GM19351 (cell line): ENCODE results near the gene GPRIN2.
"Not testable (repeated sequence)": the region's sequence is repeated elsewhere in the genome, so short reads cannot be mapped to it uniquely, and the experiment has no call there.

ENCODE experiments used
- ATAC-seq: cut with Tn5 transposase; IDR thresholded peaks from one replicate; pipeline ENCODE4 v1.9.1; 2021; ENCODE audit warnings: mild to moderate bottlenecking, moderate library complexity; ENCODE audit not compliant: unreplicated experiment

The GPRIN2 gene

DNA sequence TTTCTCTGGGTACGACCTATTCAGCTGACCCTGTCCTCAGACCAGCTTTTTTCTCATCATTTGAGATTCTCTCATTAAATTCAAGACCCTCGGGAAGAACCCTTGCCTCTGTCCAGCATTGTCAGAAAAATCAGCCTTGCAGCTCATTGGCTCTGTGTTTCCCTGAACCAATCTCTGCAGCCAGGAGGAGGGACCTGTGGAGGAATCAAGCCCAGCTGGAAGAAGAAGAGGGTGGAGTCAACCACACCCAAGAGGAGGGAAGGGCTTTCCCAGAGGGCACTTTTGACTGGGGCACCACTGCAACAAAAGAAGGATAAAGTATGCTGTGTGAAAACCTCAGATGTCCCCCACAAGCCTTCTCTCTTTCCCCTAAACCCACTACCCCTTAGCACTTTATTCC, 14.2 kb upstream of the GPRIN2 start:
- not testable (repeated sequence) for ATAC-seq

DNA sequence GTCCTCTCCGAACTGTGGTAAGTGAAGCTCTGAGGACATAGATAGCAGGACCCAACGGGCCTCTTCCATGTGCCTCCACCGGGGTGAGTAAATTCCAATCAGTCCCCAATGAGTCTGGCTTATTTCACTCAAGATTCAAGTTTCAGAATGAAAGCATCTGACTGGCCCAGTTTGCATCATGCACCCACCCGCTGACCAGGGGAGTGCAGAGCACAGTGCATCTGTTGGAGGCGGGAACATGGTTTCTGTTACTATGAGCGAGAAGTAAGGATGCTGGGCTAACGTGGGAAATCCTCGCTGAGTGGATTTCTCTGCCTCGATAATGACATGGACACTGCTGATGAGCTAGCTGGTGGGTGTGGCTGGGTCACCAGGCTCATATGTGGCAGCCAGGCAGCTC, 10.7 kb upstream of the GPRIN2 start:
- not testable (repeated sequence) for ATAC-seq

DNA sequence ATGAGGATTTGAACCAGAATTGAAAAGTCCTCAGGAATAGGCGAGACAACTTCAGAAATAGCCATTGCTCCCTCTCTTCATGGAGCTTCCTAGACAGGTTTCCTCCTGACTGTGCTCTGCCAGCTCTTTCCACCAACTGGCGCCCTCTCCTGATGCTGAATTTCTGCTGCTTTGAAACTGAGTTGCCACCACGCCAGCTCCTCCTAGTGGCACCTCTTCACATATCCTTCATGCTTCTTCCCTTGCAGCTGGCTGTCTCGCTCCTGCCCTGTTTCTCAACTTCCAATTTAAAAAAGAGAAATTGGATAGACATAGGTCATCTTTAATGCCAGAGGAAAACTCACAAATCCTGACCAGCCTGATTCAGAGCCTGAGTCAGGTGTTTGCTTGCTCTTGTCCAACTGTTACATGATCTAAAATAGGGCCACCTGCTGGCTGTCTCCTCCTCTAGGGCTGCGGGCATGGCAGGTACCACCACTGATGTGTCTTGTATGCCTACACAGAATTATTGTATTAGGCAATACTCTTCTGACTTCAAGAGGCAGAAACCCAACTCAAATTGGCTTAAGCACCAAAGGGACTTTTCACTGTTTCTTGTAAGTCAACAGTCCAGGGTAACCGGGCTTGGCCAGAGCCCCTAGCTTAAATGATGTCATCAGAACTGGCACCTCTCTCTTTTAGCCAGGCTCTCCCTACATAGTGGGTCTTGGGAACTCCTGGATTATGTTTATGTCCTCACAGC, 9.3 kb upstream of the GPRIN2 start:
- ATAC-seq, result peak; percentile 79

DNA sequence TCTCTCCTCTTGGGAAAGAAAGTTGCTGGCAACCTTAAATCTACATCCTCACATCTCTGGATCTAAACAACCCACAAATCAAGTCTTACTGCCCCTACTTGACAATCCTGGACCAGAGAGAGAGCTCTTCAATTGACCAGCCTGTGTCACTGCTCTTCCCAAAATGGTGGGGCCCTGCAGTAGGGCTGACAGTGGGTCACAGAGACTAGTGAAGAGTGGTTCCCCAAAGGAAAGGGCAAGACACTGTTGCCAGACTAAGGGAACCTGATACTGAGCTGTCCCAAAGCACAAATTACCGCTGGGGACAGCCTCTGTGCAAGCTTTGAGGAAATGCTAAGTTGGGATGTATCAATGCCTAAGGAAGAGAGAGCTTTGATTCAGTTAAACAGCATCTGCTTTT, 4.5 kb upstream of the GPRIN2 start:
- ATAC-seq, result no peak

DNA sequence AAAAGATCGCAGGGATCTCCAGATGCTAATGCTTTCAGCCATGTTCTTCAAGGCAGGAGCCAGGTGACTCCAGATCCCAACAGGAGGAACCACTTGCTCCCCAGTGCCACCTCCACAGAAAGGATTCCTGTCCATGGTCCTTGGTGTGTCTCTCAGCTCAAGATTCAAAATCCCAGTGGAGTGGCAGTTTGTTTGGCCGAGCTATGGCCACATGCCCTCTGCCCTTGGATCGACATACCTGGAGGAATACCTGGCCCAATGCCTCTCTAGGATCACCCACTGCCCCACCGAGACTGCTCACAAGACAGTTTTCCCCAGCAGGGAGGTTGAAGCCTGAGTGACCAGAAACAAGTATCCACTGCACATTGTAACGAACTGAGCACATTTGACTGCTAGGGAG, 3.9 kb upstream of the GPRIN2 start:
- ATAC-seq, result no peak

DNA sequence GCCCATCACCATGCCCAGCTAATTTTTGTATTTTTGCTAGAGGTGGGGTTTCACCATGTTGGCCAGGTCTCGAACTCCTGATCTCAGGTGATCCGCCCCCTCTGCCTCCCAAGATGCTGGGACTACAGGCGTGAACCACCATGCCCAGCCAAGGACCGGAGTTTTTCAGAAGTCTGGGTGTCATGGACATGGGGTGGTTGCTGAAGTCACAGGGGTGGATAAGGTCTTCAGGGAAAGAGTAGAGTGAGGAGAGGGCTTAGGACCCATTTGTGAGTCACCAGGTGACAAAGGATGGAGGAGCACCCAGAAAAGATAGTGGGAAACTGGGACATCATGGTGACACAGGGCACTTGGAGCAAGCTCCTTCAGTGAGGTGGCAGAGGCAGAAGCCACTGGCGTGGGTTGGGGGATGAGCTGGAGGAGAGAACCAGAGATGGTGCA, 2.8 kb upstream of the GPRIN2 start:
- no peak for ATAC-seq

DNA sequence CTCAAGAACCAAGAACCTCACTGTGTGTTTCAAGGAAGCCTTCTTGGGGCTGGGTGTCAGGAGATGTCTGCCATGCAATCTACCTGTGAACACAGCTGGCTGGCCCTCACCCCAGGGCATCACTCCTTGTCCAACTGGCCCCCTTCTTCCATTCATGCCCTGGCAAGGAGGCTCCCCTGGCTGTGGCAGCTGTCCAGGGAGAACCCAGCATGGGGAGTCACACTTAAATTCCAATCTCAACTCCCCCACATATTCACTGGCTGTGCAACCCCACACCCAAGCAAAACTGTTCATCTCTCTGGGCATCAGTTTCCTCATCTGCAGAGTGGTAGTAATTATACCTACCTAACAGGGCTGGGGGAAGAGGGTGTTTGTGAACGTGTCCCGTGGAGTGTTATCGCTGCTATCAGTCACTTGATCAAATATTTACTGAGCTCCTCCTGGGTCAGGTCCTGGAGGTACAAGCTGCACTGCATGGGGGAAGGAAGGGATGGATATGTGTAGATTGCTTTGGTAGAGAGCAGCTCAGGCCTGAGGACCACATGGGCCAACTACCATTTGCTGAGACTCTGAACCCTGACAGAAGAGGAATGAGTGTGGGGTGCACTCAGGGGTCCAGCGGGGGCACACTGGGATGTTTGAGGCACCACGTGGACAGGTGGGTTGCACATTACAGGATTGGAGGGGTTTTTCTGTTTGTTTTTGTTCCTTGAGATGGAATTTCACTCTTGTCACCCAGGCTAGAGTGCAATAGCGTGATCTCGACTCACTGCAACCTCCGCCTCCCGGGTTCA, 2.1 kb upstream of the GPRIN2 start:
- no peak for ATAC-seq

DNA sequence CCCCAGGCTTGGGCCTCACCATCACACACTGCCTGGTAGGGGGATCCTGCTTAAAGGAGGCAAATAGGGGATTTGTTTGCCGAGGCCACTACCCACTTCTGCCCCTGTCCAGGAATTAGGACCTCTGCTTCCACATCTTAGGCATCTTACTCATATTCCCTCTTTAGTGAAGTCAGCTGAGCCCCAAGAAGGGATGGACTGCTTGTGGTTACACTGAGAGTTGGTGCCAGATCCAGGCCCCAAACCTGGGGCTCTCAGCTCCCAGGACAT, 1.6 kb upstream of the GPRIN2 start:
- no peak for ATAC-seq

DNA sequence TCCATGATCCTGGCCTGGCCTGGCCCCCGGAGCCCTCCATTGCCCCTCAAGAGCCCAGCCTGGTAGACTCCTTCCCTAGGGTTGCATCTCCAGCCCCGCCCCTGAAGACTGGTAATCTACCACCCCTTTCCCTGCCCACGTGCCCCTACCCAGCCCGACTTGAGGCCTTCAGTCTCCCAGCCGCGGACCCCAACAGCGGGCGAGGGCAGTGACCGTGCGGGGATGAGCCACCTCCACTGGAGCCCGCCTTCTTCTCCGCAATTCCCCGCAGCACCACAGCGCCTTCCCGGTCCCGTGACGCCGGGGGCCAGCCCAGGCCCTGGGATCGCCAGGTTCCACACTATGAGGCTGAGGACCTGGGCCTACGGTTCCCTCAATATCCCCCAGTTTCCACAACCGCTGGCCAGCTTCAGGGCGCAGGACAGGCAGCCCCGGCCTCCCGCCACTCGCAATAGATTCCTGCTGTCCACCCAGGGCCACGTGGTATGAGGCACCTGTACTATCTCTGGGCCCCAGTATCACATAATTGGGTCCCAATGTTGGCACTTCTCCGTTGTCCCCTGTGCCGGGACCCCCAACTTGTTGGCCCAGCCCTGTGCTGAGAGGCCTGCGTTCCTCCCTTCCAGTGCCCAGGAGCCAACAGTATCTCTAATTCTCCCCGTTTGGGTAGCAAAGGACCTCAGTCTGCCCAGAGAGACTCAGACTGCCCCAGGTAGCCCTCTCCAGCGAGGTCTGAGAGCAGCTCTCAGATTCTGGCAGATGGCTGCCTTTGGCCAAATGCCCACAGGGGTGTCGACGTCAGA, 1.1 kb upstream of the GPRIN2 start:
- no peak for ATAC-seq

DNA sequence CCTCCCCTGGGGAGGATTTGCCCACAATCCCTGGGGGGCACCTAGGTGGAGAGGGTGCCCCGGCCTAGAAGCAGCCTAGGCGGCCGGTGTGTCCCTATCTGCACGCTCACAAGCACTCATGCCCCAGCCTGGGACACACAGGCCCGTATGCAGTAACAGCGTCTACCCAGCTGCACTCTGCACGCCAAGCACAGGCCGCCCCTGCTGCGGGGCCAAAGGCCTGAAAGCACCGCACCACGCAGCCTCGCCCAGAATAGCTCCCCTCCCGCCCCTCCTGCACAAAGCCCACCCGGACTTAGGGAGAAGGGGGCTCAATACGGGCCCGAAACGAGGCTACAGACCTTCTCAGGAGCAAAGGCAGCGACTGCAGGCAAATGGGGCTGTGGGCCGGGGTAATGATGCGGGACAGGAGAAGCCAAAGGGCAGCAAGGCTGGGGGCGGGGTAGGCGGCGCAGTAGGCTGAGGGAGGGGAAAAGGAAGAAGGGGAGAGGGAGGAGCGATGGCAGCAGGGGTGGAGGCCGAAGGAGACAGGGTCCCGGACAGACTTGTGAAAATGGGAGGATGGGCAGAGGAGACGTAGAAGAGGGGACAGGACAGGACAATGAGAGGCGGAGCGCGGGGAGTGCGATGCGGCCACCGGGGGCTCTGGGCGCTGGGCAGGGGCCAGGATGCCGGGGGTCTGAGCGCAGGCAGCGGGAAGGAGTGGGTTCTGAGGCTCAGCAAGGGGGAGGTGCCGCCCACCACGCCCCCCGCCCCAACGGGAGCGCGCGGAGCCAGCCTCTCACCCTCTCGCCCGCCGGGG, 544 bp downstream of the GPRIN2 start:
- no peak for ATAC-seq

DNA sequence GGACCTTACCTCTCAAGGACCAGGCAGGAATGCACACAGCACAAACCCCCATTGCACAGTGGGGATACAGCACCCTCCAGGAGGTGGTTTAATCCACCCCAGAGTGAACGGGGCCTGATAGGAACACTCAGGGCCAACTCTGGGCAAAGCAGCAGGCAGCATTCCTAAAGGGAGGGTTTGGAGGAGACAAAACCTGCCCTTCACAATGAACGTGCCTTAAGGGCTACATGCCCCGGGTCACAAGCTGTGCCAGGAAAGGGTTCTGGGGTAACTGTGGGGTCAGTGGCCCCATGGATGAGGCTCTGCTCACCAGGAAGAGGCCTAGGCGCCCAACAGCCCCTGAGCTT, 1.1 kb downstream of the GPRIN2 start:
- no peak for ATAC-seq

DNA sequence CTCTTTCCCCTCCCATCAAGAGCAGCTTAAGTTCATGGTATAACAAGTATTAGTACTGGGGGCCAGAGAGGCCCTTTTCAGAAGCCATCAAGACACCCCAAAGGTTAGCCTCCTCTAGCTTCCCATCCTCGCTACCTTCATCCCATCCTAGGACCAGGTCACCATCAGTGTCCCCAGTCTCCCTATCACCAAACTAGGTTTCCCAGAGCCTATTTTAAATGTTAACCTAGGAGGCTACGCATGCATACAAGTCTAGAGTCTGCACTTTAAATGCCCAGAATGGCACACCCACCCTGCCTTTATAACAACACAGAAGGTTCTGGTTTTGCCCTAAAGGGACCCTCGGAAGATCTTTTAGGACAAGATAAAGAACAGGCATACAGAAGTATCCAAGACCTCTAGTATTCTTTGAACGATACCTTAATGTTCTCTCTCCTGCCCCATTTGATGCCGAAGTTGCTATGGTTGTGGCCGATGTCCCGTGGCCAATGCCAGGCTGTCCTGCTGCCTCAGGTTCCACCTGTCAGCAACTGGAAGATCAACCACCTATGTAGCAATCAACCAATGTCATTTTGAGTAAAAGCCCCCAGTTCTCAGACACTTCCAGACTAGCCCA, 2.2 kb downstream of the GPRIN2 start:
- ATAC-seq, result no peak

DNA sequence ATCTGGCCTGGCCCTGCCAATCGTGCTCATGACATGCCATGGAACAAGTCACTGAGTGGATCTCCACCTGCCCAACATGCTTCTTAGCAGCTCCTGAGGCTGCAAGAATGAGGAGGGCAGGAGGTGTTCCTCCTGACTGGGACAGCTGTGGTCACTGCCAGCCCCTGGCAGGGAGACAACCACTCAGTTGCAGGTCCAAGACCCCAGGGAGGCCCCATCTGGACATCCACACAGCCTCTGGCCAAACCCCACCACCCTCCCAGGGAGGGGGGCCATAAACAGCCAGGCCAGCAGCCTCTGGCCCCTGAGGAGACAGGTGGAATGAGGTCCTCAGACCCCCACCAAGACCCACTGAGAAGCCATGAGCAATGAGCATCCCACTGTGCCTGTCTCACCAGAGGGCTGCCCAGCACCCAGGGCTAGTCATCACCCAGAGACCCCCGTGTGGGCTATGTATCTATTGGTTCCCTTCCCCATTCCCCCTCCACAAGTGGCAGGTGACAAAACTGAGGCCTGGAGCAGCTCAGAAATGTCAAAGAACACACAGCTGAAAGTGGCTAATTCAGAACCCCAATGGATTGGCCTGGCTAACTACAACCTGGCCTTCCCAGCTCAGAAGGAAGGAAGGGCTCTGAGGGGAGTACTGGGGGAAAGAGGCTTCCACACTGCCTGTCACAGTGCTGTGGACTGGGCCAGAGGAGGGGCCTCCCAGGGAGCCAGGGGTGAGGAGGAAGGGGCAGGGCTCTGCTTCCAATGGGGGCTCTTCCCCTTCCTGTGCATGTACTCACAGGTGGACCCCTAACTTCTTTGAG, 3.0 kb downstream of the GPRIN2 start:
- ATAC-seq, result no peak

DNA sequence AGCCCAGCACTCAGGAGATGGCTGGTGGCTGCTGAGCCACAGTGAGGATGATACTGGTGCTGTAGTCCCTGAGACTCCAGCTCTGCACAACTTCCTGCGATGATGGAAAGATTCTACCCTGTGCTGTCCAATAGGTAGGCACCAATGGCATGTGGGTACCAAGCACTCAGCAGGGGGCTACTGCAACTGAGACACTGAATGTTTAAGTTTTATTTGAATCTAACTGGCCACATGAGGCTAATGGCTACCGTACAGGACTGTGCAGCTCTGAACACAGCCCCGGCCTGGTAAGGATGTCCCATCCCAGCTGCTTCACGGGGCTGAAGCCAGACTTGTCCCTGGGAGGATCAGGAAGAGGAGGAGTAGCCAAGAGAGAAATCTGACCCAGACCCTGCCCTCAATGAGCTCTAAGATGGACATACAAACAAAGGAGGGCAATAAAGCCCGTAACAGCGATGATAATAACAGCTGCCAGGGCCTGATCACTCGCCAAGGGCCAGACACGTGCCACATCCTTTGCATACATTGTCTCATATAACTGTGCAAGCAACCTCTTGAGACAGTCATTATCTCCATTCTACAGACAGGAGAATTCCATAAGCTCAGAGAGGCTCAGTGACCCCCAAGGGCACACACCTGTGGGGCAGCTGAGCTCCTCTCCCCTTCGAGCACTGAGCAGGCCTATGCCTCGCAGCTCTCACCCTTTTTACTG, 3.8 kb downstream of the GPRIN2 start:
- no peak for ATAC-seq

DNA sequence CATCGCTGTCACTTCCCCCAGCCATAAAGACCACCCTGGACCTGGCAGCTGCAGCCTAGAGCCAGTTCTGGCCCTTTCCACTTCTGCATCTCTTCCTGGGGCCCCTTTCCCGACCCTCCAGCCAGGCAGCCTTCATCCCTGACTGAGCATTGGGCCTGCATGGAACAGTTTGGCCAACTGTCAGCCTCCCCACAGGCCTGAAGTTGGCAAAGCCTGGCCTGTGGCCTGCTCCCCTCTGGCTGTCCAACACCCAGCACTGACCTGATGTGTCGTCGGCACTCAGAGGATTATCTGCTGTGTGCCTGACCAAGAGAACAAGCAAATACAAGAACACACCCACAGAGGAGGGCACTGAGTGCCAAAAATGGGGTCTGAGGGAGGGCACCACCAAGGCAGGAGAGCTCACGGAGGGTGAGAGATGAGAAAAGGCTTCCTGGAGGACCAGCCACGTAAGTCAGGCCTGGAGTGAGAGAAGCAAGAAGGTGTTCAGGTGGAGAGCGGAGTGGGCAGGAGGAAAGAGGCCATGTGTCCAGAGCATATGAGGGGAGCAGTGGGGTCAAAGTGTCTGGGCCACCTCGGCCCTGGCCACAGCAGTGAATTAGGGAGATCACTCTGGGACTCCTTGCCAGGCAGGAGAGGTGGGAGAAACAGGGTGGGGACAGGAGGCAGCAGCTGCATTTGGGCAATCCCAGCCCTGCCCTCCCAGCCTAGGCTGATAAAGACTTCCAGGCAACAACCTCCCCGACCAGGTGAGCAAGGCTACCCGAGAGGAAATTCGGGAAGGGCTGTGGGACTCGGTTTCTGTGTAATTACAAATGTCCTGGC, 4.5 kb downstream of the GPRIN2 start:
- no peak for ATAC-seq

DNA sequence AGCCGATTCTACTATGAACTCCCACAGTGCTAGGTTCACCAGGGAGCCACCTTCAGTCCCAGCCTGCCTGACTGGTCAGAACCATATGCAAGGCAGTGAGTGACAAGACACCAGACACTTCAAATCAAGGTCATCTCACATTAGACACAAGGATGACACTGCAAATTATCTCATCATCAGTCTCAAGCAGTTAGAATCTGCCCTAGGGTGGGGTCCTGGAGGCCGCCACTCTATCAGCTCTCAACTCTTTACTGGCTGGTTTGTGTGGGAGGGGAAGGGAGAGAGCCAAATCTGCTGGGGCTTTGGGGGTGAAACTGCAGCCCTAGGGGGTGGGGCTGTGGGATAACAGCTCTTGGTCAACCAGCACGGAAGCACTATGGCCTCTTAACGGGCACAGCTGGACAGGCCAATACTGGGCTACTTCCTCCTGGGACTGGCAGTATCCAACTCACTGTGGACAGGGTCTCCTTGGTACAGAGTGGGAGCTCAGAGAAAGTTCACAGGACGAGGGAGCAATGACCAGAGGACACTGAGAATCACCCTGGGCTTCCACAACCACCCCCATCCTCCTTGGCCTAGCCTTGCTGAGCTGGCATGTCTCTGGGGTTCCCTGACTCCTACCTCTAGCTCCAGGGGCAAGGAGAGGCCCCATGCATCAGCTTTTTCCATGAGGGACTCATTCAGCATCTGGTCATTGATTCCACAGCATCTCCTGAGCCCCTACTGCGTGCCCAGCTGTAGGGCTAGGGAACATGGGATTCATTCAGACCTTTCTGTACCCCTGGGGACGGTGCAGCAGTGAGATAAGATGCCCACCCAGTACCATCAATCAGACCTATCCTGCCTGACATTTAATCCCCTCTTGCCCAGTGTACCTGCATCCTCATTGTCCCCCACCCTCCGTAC, 5.4 kb downstream of the GPRIN2 start:
- no peak for ATAC-seq

DNA sequence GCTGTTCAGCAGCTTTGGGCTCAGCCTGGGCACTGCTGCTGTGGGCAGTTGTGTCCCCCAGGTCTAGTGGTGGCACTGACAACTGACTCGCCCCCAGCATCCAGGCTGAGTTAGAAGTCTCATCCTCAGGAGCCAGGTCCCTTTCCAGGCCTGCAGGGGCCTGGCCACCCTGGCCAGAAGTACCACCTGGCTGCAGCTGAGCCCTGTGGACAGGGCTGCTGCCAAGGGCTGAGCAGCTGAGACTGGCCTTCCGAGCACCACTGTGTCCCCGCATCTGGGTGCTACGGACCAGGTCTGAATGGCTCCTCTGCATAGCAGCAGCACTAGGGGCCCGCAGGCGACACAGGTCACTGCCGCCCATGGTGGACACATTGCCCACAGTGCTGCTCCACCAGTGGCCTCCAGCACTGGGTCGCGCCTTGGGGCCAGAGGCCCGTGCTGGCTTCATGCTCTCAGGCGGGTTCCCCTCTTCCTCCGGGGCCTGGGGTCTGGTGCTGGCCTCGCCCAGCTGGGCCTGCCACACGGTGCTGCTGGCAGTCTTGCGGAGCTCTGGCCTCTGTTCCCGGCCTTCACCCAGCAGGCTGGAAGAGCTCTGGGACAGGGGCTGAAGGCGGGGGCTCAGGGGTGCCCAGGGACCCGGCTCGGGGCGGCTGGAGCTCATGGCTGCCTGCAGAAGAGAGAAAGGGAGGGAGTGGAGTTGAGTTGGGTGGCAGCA, 6.2 kb downstream of the GPRIN2 start:
- ATAC-seq, result no peak
